Mesenchymal stem cell (in vitro differentiated cells and primary cell): Measurements from ENCODE around the gene PTGIR.

Source experiments
- DNase-seq: peaks from one replicate; pipeline ENCODE4 v3.0.0-alpha.2; 2013
- H2AFZ ChIP-seq: one replicate; pipeline ENCODE4 v1.6.1; 2013; ENCODE audit warnings: low read depth, mild to moderate bottlenecking, control low read depth, inconsistent platforms, low read length, moderate library complexity
- H2AK5ac ChIP-seq: 2 replicates; pipeline ENCODE4 v1.6.1; 2013; ENCODE audit warnings: low read length, moderate library complexity, mild to moderate bottlenecking, inconsistent platforms; ENCODE audit not compliant: severe bottlenecking
- H2BK120ac ChIP-seq: one replicate; pipeline ENCODE4 v1.6.1; 2013; ENCODE audit warnings: low read depth, mild to moderate bottlenecking, inconsistent platforms, low read length, moderate library complexity
- H2BK12ac ChIP-seq, 2 experiments: one replicate each; pipeline ENCODE4 v1.6.1; 2013; ENCODE audit warnings: inconsistent platforms in 2 of 2, low read length in 2 of 2, mild to moderate bottlenecking in 2 of 2, moderate library complexity in 2 of 2, control low read depth in 1 of 2
- H2BK15ac ChIP-seq: one replicate; pipeline ENCODE4 v1.6.1; 2013; ENCODE audit warnings: mild to moderate bottlenecking, low read depth, inconsistent platforms; ENCODE audit not compliant: poor library complexity, severe bottlenecking
- H2BK5ac ChIP-seq: 2 replicates; pipeline ENCODE4 v1.6.1; 2013; ENCODE audit warnings: low read depth, mild to moderate bottlenecking, low read length, control low read depth, inconsistent platforms; ENCODE audit not compliant: poor library complexity, severe bottlenecking
- H3K14ac ChIP-seq, 2 experiments: one replicate each; pipeline ENCODE4 v1.6.1; 2013; ENCODE audit warnings: inconsistent platforms in 2 of 2, low read length in 2 of 2, control low read depth in 1 of 2, mild to moderate bottlenecking in 1 of 2, moderate library complexity in 1 of 2
- H3K18ac ChIP-seq, 2 experiments: one replicate each; pipeline ENCODE4 v1.6.1; 2013; ENCODE audit warnings: inconsistent platforms in 2 of 2, low read length in 2 of 2, control low read depth in 1 of 2, low read depth in 1 of 2, mild to moderate bottlenecking in 1 of 2
- H3K23ac ChIP-seq, 2 experiments: one replicate each; pipeline ENCODE4 v1.6.1; 2013; ENCODE audit warnings: inconsistent platforms in 2 of 2, low read length in 2 of 2, mild to moderate bottlenecking in 2 of 2, moderate library complexity in 2 of 2, control low read depth in 1 of 2
- H3K27ac ChIP-seq: 2 replicates; pipeline ENCODE4 v1.5.1; 2013; ENCODE audit warnings: mild to moderate bottlenecking, moderate library complexity, low read length, control low read depth, inconsistent platforms; ENCODE audit not compliant: poor library complexity, severe bottlenecking
- H3K27me3 ChIP-seq, 2 experiments: 2 replicates each; pipeline versions ENCODE4 v1.6.1 to v1.7.0; 2013; ENCODE audit warnings: low read length in 2 of 2, mild to moderate bottlenecking in 2 of 2, moderate library complexity in 2 of 2, control low read depth in 1 of 2, inconsistent platforms in 1 of 2; ENCODE audit not compliant: control insufficient read depth in 1 of 2, insufficient read depth in 1 of 2
- H3K36me3 ChIP-seq, 2 experiments: 2 replicates each; pipeline versions ENCODE4 v1.6.1 to v1.7.0; 2013; ENCODE audit warnings: low read length in 2 of 2, control low read depth in 1 of 2, inconsistent platforms in 1 of 2, low read depth in 1 of 2, mild to moderate bottlenecking in 1 of 2; ENCODE audit not compliant: insufficient read depth in 2 of 2, control insufficient read depth in 1 of 2
- H3K4ac ChIP-seq, 2 experiments: one replicate each; pipeline ENCODE4 v1.6.1; 2013; ENCODE audit warnings: inconsistent platforms in 2 of 2, low read length in 2 of 2, mild to moderate bottlenecking in 2 of 2, moderate library complexity in 2 of 2, control low read depth in 1 of 2, low read depth in 1 of 2
- H3K4me1 ChIP-seq: 2 replicates; pipeline ENCODE4 v1.6.1; 2013; ENCODE audit warnings: low read depth, low read length, control low read depth; ENCODE audit not compliant: control insufficient read depth, insufficient read depth
- H3K4me2 ChIP-seq: 2 replicates; pipeline ENCODE4 v1.6.1; 2013; ENCODE audit warnings: low read length, mild to moderate bottlenecking, inconsistent platforms; ENCODE audit not compliant: poor library complexity, severe bottlenecking
- H3K4me3 ChIP-seq, 2 experiments: 2 replicates each; pipeline versions ENCODE4 v1.5.1 to v1.7.0; 2013; ENCODE audit warnings: low read length in 2 of 2, mild to moderate bottlenecking in 2 of 2, control low read depth in 1 of 2, low read depth in 1 of 2; ENCODE audit not compliant: insufficient read depth in 1 of 2
- H3K79me1 ChIP-seq: replicated peaks from 2 replicates; pipeline ENCODE4 v1.6.1; 2013; ENCODE audit warnings: mild to moderate bottlenecking, control low read depth, low read length, inconsistent platforms; ENCODE audit not compliant: poor library complexity, severe bottlenecking
- H3K9ac ChIP-seq: 2 replicates; pipeline ENCODE4 v1.7.0; 2013; ENCODE audit warnings: mild to moderate bottlenecking, low read length, moderate library complexity
- H3K9me3 ChIP-seq: 2 replicates; pipeline ENCODE4 v1.7.0; 2013; ENCODE audit warnings: mild to moderate bottlenecking, low read length; ENCODE audit not compliant: control insufficient read depth
- H4K8ac ChIP-seq: one replicate; pipeline ENCODE4 v1.6.1; 2013; ENCODE audit warnings: inconsistent platforms, mild to moderate bottlenecking, low read length, moderate library complexity
- H4K91ac ChIP-seq: one replicate; pipeline ENCODE4 v1.6.1; 2013; ENCODE audit warnings: mild to moderate bottlenecking, low read length, inconsistent platforms
- WGBS: methylation state at CpG from one replicate; pipeline ENCODE4 v1.1.7; 2013; ENCODE audit warnings: mixed read lengths; 5-methylcytosine and 5-hydroxymethylcytosine counted together

The PTGIR gene

DNA sequence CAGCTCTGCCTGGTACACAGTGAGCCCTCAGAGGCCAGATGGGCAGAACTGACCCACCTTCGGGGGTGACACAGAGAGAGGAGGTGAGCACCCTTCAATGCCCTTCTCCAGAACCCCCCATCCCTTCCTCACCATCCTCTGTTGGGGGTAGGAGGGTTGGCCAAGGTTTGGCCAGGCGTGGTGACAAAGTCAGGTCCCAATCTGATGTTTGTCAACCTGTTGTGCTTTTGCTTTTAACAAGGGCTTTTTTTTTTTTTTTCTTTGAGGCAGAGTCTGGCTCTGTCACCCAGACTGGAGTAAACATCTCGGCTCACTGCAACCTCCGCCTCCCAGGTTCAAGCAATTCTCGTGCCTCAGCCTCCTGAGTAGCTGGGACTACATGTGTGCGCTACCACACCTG, 7.3 kb downstream of the PTGIR start:
- Histone ChIP-seq H2AFZ (no peak overlapping the region), H3K79me1 (no peaks in the 10 kb centered on the region), H2BK5ac (no peak overlapping the region), H3K4ac (no peak overlapping the region), H3K27me3 (peaks cover 0 to 19% of the 10 kb centered on the region in 2 experiments), H3K4me2 (no peak overlapping the region), H3K9ac (no peak overlapping the region), H3K23ac (no peak overlapping the region), H3K18ac (peak overlapping the region in 1 of 2 experiments; percentile 5), H3K4me3 (no peak overlapping the region), H3K36me3 (peaks cover 0 to 5% of the 10 kb centered on the region in 2 experiments), H2AK5ac (no peak overlapping the region), H3K4me1 (peaks cover 3% of the 10 kb centered on the region), H3K27ac (no peak overlapping the region), H2BK120ac (no peak overlapping the region), H4K91ac (no peak overlapping the region), H3K14ac (no peak overlapping the region), H2BK12ac (peak overlapping the region; percentile 45 to 71), H3K9me3 (no peaks in the 10 kb centered on the region), H2BK15ac (no peak overlapping the region), H4K8ac (no peak overlapping the region)
- WGBS = 91% methylated on average over 5 of the region's 6 CpGs
- DNase-seq = no peak

GRCh38 chr19:46616631-46617322, 8.1 kb downstream of the PTGIR start:
- Histone ChIP-seq H2BK15ac (no peak overlapping the region), H3K79me1 (no peaks in the 10 kb centered on the region), H2AFZ (no peak overlapping the region), H4K91ac (peak overlapping the region; percentile 92), H3K27ac (no peak overlapping the region), H3K36me3 (no peaks in the 10 kb centered on the region), H3K14ac (no peak overlapping the region), H3K18ac (peak overlapping the region; percentile 5 to 37), H2BK120ac (peak overlapping the region; percentile 52), H3K4me2 (no peak overlapping the region), H4K8ac (peak overlapping the region; percentile 70), H3K4me3 (no peak overlapping the region), H2BK5ac (no peak overlapping the region), H3K9me3 (no peaks in the 10 kb centered on the region), H3K9ac (peak overlapping the region; percentile 2), H3K4me1 (peaks cover 3% of the 10 kb centered on the region), H3K23ac (no peak overlapping the region), H3K4ac (peak overlapping the region in 1 of 2 experiments; percentile 24), H3K27me3 (peaks cover 0 to 15% of the 10 kb centered on the region in 2 experiments), H2AK5ac (no peak overlapping the region), H2BK12ac (peak overlapping the region; percentile 13 to 88)
- WGBS = 37% methylated on average over 17 of the region's 17 CpGs
- DNase-seq = peak; percentile 73

- H3K36me3 ChIP-seq = peaks cover 1 to 3% of the 10 kb centered on the region in 2 experiments
- H4K8ac ChIP-seq = no peak overlapping the region
- H2BK5ac ChIP-seq = no peak overlapping the region
- H3K14ac ChIP-seq = no peak overlapping the region
- no peak overlapping the region for H3K9ac ChIP-seq
- no peak overlapping the region for H4K91ac ChIP-seq
- H2AK5ac ChIP-seq = no peak overlapping the region
- H3K4me1 ChIP-seq = peaks cover 3% of the 10 kb centered on the region
- H3K79me1 ChIP-seq = no peaks in the 10 kb centered on the region
- no peak overlapping the region for H2BK15ac ChIP-seq
- no peak overlapping the region for H3K23ac ChIP-seq
- H3K4ac ChIP-seq = no peak overlapping the region
- H3K4me3 ChIP-seq = no peak overlapping the region
- H2AFZ ChIP-seq = no peak overlapping the region
- 89% methylated on average over 10 of the region's 10 CpGs for WGBS
- H2BK120ac ChIP-seq = no peak overlapping the region
- H3K18ac ChIP-seq = no peak overlapping the region
- no peak overlapping the region for H3K27ac ChIP-seq
- H2BK12ac ChIP-seq = no peak overlapping the region
- H3K27me3 ChIP-seq = peaks cover 0 to 7% of the 10 kb centered on the region in 2 experiments
- H3K9me3 ChIP-seq = no peaks in the 10 kb centered on the region
- no peak overlapping the region for H3K4me2 ChIP-seq
- no peak for DNase-seq
These were observed 8.9 kb downstream of the PTGIR start for GRCh38 chr19:46615966-46616365.

- Histone ChIP-seq H2AK5ac (no peak overlapping the region), H3K4me1 (peaks cover 3% of the 10 kb centered on the region), H2BK5ac (no peak overlapping the region), H3K9ac (peak overlapping the region; percentile 55), H2BK12ac (no peak overlapping the region), H3K27ac (no peak overlapping the region), H2BK15ac (no peak overlapping the region), H3K27me3 (no peaks in the 10 kb centered on the region), H3K36me3 (peaks cover 17 to 20% of the 10 kb centered on the region in 2 experiments), H3K4ac (no peak overlapping the region), H4K8ac (no peak overlapping the region), H3K9me3 (no peaks in the 10 kb centered on the region), H3K18ac (peak overlapping the region in 1 of 2 experiments; percentile 18), H3K14ac (no peak overlapping the region), H3K4me3 (no peak overlapping the region), H3K4me2 (no peak overlapping the region), H4K91ac (no peak overlapping the region), H2BK120ac (no peak overlapping the region), H3K23ac (no peak overlapping the region), H2AFZ (no peak overlapping the region), H3K79me1 (peaks cover 7% of the 10 kb centered on the region)
- WGBS = 11% methylated on average over 10 of the region's 12 CpGs
- peak; percentile 83 for DNase-seq
These were observed 10.7 kb downstream of the PTGIR start for GRCh38 chr19:46614114-46614722.
